ENCODE results near the gene PDGFB.

PDGFB gene

DNA sequence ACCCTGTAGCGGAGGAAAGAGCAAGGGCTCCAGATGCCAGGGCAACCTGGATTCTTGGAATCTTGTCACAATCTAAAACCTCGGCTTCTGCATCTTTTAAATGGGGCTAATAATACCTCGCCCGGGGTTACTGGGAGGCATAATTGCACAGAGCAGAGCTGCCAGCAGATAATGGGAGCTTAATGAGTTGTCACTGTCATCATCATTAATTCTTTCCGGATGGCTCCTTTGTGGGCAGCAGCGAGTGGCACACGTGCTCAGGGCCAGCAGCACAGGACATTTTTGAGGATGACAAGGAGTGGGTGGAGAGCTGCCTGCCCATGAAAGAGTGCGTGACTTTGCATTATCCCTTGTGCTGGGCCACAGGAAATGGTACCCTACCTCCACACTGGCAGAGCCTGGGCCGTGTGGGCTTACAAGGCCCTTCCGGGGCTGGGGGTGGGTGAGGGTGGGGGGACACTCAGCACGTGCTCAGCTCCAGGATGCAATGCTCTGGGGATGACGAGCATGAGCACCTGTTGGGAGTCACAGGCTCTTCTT, 5.7 kb downstream of the PDGFB start:
- DNase-seq: no peak

DNA sequence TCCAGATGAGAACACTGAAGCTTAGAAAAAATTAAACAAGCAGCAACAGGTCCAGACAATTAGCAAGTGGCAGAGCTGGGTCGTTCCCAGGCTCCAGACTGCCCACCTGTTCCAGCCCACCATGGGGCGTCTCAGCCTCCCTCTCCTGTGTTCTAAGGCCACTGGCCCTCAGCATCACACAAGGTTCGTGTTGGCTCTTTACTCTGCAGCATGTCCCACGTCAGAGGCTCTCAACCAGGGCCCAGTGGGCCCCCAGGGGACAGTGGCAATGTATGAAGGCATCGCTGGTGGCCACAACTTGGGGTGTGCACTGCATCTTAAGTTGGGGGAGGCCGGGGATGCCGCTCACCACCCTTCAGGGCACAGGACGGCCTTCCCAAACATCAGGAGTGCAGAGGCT, 6.2 kb downstream of the PDGFB start:
- no peak for DNase-seq

GRCh38 chr22:39238101-39238466, 6.7 kb downstream of the PDGFB start:
- DNase-seq: no peak

DNA sequence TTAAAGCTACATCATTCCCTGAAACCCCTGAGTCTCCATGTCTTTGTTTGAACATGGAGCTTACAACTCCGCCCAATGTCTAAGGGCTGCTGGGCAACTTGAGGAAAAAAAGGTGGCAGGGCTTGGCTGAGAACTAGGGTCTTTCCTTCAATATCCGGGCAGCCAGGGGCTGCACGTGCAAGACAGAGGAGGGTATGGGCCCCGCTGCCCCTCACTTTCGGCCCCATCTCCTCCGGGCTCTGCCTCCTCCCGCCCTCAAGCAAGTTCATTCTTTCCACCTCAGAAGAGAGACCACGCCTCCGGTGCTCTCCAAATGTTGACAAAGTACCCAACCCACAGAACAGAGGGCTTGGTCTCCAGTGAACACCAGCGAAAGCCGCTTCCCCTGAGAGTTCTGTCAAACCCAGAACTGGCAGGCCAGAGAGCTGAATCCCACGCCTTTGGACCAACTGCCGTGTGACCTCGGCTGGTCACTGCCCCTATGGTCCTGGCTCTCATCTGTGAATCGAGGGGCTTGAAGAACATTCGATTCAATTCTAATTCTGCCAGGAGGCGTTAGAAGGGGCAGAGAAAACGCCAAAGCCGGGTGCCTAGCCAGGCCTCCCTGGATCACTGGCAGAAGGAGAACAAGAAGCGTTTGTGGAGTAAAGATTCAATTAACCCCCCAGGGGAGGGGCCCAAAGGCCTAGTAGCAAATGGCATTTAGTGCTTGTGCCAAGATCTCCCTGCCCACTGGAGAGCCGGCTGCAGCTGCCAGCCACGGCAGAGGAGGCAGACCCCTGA, 7.3 kb downstream of the PDGFB start:
- DNase-seq: no peak

DNA sequence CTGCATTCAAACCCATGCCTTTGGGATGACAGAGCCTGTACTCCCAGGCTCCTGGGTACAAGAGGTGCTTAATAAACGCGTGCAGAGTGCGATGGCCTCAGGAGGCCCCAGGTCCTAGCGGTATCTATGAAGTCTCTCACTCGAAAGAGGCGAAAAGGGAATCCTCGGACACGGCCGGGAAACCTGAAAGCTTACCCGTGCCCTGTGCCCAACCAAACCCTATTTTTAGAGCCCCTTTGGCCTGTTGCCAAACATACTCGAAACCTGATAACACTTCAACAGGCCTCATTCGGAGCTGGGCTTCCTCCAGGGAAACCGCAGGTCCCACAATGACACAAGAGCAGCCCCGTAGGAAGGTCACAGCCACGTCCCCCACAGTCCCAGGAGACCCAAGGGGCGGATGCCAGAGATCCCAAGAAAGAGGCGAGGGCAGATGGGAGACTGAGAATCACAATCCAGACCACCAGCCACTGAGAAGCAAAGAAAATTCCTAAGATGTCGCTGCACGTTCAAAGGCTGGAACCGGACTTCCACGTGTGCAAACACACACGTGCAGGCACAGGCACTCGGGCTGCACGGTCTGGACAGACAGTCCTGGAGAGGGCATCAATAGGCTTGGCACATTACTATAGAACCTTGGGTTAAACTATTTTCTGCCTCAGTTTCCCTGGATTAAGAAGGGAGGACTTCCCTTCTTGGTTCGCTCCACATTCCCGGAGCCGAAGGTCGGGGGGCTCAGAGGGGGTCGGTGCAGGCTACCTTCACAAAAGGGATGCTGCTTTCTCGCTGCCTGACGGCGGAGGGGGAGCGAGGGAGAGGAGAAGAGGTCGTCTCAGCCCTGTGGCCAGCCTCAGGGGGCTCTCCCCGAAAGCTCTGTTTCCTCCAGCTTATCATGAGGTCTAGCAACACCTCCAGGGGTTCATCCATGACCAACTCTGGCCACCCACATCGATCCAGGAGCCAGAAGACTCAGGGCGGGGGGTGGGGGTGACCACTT, 8.2 kb downstream of the PDGFB start:
- DNase-seq: no peak

- no peak for DNase-seq
Measured at GRCh38 chr22:39234867-39235687, 9.7 kb downstream of the PDGFB start.

GRCh38 chr22:39234472-39234787, 10.4 kb downstream of the PDGFB start:
- DNase-seq: no peak

DNA sequence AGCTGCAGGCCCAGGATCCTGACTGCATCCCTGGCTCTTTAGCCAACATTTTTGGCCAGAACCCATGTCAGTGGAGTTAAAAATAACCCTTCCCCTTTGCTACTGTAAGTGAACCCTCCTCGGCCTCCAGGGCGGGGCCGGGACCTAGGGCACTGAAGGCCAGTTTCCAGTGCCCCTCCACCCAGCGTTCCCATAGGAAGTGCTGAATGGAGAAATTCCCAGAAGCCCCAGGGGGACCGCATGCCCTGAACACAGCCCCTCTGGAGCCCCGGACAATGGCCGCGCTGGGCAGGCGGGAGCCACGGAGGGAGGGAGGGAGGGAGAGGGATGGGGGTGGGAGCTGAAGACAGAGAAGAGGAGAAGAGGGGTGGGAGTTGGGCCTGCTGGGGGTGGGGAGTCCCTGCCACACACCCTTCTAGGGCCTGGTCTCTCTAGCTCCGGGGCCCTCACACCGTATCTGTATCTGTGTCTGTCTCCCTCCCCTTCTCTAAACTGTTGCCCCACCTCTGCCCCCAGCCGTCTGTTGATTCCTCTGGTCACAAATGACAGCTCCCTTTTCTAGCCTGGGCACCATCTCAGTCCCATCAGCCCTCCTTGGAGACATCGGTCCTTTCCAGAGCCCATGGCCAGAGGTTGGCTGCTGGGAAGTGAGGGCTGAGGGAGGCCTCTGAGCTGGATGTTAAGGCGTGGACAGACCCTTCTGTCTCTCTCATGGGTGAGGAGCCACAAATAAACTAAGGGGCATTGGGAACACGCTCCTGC, 10.9 kb downstream of the PDGFB start:
- DNase-seq: no peak

DNA sequence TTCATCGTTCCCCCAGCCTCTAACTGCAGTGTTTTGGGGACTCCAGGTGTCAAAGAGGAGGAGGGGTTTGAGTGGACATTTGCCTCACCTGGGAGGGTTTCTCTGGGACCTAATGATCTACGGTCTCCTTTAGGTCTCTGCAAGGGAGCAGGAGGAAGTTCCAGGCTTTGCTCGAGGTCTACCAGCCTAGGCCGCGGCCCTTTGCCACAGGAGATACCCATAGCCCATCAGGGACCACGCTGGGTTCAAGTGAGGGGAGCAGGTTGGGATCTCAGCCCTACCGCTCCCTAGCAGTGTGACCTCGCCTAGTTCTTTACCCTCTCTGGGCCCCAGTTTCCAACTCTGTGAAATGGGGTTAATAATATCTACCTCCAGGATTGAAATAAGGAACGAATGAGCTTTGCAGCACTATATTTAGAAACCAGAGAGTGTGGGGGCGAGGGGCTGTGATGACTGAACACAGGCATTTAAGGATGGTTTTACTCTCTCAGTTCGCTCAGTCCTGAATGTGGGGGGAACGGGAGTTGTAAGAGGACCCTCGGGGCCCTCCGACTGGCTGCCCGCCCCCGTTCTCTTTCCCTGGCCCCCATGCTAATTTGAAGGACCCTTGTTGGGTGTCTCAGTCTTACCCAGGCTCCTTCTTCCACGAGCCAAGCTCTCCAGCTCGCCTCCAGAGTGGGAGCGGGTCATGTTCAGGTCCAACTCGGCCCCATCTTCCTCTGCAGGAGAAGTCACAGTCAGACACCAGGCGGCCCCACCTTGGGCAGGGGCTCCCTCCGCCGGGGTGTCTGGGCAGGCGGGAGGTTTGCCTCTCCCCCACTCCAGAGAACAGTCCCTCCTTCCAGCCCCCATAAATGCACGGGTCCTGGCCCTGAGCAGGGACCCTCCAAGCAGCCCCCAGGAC, 11.7 kb downstream of the PDGFB start:
- DNase-seq: no peak

DNA sequence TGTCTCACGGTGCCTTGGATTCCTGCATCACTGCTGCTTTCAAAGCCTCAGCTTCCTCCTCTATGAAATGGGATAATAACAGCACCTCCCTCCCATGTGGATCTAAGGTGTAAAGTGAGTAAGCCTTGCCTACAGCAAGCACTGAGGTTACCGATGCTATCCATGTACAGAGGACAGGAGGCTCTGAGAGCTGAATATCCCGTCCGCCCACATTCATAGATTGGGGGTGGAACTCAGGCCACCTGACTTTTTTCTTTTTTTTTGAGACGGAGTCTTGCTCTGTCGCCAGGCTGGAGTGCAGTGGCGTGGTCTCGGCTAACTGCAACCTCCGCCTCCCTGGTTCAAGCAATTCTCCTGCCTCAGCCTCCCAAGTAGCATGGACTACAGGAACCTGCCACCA, 12.5 kb downstream of the PDGFB start:
- DNase-seq: no peak

- DNase-seq: no peak
Measured at GRCh38 chr22:39231197-39231950, 13.4 kb downstream of the PDGFB start.

DNA sequence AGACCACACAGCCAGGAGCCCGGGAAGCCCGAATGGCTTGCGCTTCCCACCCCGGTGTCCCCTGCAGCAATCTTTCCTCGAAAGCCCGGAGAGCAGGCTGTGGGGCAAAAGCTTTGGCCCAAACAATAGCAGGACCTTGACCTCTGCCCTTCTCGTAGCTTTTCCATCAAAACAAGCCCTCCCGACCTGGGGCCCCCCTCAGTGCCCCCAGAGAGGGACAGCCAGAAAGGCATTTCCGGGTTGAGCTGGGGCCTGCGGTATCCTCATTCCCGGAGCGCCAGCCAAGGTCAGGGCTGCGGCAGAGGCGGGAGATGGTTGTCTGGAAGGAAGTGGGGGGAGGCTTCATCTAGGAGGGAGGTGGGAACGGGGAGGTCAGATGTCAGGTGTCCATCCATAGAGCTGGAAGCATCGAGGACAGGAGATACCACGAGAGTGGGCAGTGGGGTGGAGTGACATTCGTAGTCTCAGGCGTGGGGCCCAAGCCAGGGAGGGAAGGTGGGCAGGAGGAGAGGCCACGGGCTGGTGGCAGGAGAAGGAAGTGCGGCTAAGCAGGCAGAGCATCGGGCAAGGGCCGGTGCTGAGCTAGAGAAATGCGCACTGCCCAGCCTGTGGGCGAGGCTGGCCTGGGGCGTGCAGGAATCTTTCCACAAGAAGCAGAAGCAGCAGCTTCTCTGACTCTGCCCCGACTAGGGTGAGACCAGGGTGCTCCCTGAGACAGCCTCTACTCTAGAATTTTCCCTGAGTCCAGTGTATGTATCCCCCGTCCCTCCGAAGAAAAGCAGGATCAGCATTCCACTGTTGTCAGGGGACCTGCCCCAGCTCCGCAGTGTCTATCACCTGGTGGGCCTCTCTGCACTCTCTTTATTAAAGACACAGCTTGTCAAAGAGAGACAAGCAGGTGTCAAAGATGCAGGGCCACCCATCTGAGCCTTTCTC, 14.3 kb downstream of the PDGFB start:
- no peak for DNase-seq

GRCh38 chr22:39229688-39230260, 15.0 kb downstream of the PDGFB start:
- no peak for DNase-seq

- DNase-seq: no peak
Measured at GRCh38 chr22:39229075-39229474, 15.7 kb downstream of the PDGFB start.

DNA sequence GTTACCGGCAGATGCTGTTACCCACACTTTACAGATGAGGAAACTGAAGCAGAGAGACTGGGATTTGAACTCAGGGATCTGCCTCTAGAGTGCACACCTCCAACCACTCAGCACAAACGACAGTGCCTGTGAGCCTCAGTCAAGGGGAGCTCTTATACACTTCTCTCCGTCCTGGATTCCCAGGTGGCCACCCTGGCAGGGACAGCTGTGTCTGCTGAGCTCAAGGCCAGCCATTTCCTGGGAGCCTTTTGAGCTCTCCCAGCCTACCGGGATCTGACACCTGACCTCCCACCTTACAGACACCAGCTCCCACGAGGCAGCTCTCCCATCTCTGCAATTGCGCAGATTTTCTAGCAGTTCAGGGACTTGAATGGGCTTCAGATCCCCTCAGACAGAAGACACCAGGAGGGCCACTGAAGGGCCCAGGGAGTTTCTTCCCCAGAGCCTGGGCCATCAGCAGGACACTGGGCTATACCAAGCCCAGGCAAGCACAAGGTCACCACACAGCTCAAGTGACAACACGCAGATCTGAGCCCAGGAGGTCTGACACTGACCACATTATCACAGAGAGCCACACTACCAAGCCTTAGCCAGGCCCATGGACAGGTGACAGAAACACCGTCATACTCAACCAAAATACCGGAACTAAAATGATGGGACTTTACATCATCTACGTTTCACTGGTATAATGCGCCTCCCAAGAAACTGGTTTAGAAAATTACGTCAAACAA, 17.1 kb downstream of the PDGFB start:
- no peak for DNase-seq

- no peak for DNase-seq
Measured at GRCh38 chr22:39226353-39226752, 18.4 kb downstream of the PDGFB start.

DNA sequence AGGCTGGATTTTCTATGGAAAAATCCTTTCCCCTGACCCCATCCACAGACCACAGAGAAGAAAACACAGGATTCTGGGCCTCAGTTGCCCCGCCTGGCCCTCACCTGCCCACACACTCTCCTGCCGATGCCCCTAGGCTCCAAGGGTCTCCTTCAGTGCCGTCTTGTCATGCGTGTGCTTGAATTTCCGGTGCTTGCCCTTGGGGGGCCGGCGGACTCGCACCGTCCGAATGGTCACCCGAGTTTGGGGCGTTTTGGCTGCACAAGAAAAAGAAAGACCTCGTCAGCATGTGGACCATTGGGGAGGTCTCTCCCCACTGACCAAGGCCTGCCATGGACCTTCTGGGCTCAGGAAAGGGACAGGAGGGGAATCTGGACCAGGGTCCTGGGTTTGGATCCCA, 19.2 kb downstream of the PDGFB start:
- DNase-seq: no peak

DNA sequence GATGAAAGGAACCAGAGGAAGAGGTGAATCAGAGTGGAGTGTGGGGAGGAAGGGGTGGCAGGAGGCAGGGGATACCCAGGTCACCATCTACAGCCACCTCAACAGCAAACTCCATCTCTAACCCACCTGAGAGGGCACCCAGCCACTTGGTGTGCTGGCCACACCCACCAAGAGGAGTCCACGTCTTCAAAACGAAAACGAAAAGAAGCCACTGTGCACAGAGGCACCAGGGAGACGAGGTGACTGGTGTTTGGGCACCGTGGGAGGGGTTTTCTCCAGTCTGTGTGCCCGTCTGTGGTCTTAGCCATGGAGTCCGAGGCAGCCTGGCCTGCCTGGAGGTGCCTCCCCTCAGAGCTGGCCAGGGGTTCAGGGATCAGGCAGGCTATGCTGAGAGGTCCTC, 20.2 kb downstream of the PDGFB start:
- DNase-seq: no peak
